Trophoblast cell (in vitro differentiated cells and primary cell): ENCODE results near the gene NEUROD1.

Experiments
- DNase-seq, 2 donors: peaks; one replicate each; pipeline ENCODE4 v3.0.0-alpha.2; 2016
- H2AFZ ChIP-seq: 2 replicates; pipeline ENCODE4 v1.6.1; 2013; ENCODE audit warnings: low read length, moderate library complexity, mild to moderate bottlenecking; ENCODE audit not compliant: insufficient read depth, poor library complexity
- H2AK5ac ChIP-seq: 2 replicates; pipeline ENCODE4 v1.6.1; 2013; ENCODE audit warnings: mild to moderate bottlenecking, low read length
- H2BK120ac ChIP-seq: 2 replicates; pipeline ENCODE4 v1.6.1; 2013; ENCODE audit warnings: low read length, mild to moderate bottlenecking, moderate library complexity; ENCODE audit not compliant: insufficient read depth, poor library complexity
- H2BK12ac ChIP-seq: 2 replicates; pipeline ENCODE4 v1.6.1; 2013; ENCODE audit warnings: mild to moderate bottlenecking, low read length, moderate library complexity
- H2BK5ac ChIP-seq: 2 replicates; pipeline ENCODE4 v1.6.1; 2013; ENCODE audit warnings: low read length, low read depth, moderate library complexity, mild to moderate bottlenecking; ENCODE audit not compliant: poor library complexity
- H3K14ac ChIP-seq: 2 replicates; pipeline ENCODE4 v1.6.1; 2013; ENCODE audit warnings: mild to moderate bottlenecking, low read length
- H3K18ac ChIP-seq: 2 replicates; pipeline ENCODE4 v1.6.1; 2013; ENCODE audit warnings: mild to moderate bottlenecking, low read length
- H3K23ac ChIP-seq: 2 replicates; pipeline ENCODE4 v1.6.1; 2013; ENCODE audit warnings: low read length
- H3K27ac ChIP-seq: 2 replicates; pipeline ENCODE4 v1.5.1; 2013; ENCODE audit warnings: low read depth, mild to moderate bottlenecking, inconsistent platforms, low read length, moderate library complexity
- H3K27me3 ChIP-seq: 2 replicates; pipeline ENCODE4 v1.6.1; 2013; ENCODE audit warnings: inconsistent platforms, mild to moderate bottlenecking, low read length, moderate library complexity; ENCODE audit not compliant: insufficient read depth
- H3K36me3 ChIP-seq, 2 experiments: 1 replicate in 1 of 2; 2 replicates in 1 of 2; pipeline ENCODE4 v1.6.1; 2013; ENCODE audit warnings: low read length in 2 of 2, mild to moderate bottlenecking in 2 of 2, moderate library complexity in 1 of 2; ENCODE audit not compliant: insufficient read depth in 2 of 2, control insufficient read depth in 1 of 2
- H3K4ac ChIP-seq: 2 replicates; pipeline ENCODE4 v1.6.1; 2013; ENCODE audit warnings: low read depth, mild to moderate bottlenecking, low read length, moderate library complexity
- H3K4me1 ChIP-seq, 2 experiments: 1 replicate in 1 of 2; 2 replicates in 1 of 2; pipeline ENCODE4 v1.6.1; 2013; ENCODE audit warnings: low read length in 2 of 2, mild to moderate bottlenecking in 2 of 2, moderate library complexity in 1 of 2; ENCODE audit not compliant: insufficient read depth in 2 of 2, control insufficient read depth in 1 of 2
- H3K4me2 ChIP-seq: 2 replicates; pipeline ENCODE4 v1.6.1; 2013; ENCODE audit warnings: inconsistent platforms, mild to moderate bottlenecking, low read length, moderate library complexity
- H3K4me3 ChIP-seq: 2 replicates; pipeline ENCODE4 v1.5.1; 2013; ENCODE audit warnings: mild to moderate bottlenecking, low read depth, low read length, inconsistent platforms
- H3K79me1 ChIP-seq: one replicate; pipeline ENCODE4 v1.6.1; 2013; ENCODE audit warnings: low read length
- H3K79me2 ChIP-seq: 2 replicates; pipeline ENCODE4 v1.6.1; 2013; ENCODE audit warnings: low read length, mild to moderate bottlenecking; ENCODE audit not compliant: control insufficient read depth, insufficient read depth, poor library complexity
- H3K9ac ChIP-seq: 2 replicates; pipeline ENCODE4 v1.6.1; 2013; ENCODE audit warnings: mild to moderate bottlenecking, low read length
- H3K9me3 ChIP-seq: 2 replicates; pipeline ENCODE4 v1.6.1; 2013; ENCODE audit warnings: low read depth, mild to moderate bottlenecking, control low read depth, inconsistent platforms, low read length; ENCODE audit not compliant: insufficient read depth
- H4K12ac ChIP-seq: 2 replicates; pipeline ENCODE4 v1.6.1; 2013; ENCODE audit warnings: low read depth, mild to moderate bottlenecking, low read length, moderate library complexity
- H4K8ac ChIP-seq: 2 replicates; pipeline ENCODE4 v1.6.1; 2013; ENCODE audit warnings: low read depth, mild to moderate bottlenecking, low read length, moderate library complexity
- H4K91ac ChIP-seq: one replicate; pipeline ENCODE4 v1.6.1; 2013; ENCODE audit warnings: low read depth, mild to moderate bottlenecking, low read length, moderate library complexity
- WGBS: extraction: QIAGEN DNeasy Blood & Tissue Kit; methylation state at CpG from one replicate; pipeline ENCODE4 v1.1.7; 2013; ENCODE audit warnings: missing lambda C conversion rate; ENCODE audit not compliant: insufficient read length, insufficient coverage; ENCODE audit errors: extremely low coverage; 5-methylcytosine and 5-hydroxymethylcytosine counted together

NEUROD1 gene

DNA sequence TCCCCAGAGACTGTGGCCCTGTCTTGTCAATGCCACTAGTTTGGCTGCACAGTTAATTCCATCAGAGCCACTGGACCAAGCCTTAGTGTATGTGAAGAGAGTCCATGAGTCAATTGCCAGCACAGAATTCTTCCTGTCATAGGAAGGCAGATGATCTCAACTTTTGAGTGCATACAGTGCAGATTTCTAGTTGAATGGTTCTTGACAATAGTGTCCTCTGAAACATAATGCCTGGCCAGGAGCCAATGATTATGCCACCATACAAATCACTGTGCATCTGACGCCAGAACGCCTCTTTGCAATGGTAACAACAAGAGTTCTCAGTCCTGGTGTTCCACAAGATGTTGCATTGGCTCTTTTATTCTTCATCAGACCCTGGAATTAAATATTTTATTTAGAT lies 7.1 kb downstream of the NEUROD1 start:
- no peak overlapping the region for H3K23ac ChIP-seq
- no peaks in the 10 kb centered on the region for H3K79me2 ChIP-seq
- no peak overlapping the region for H3K18ac ChIP-seq
- peaks cover 5% of the 10 kb centered on the region for H3K27me3 ChIP-seq
- no peak overlapping the region for H3K9ac ChIP-seq
- H3K4me2 ChIP-seq: no peak overlapping the region
- no peaks in the 10 kb centered on the region for H3K36me3 ChIP-seq
- H3K27ac ChIP-seq: no peak overlapping the region
- H2BK120ac ChIP-seq: no peak overlapping the region
- no peaks in the 10 kb centered on the region for H3K4me1 ChIP-seq
- H2AFZ ChIP-seq: no peak overlapping the region
- no peak overlapping the region for H4K91ac ChIP-seq
- no peaks in the 10 kb centered on the region for H3K79me1 ChIP-seq
- no CpG with 5 or more reads among the region's 2 CpGs for WGBS
- peaks cover 1% of the 10 kb centered on the region for H3K9me3 ChIP-seq
- no peak overlapping the region for H3K14ac ChIP-seq
- no peak overlapping the region for H2AK5ac ChIP-seq
- H3K4me3 ChIP-seq: no peak overlapping the region
- DNase-seq: no peak
- H4K12ac ChIP-seq: no peak overlapping the region
- H4K8ac ChIP-seq: no peak overlapping the region
- H2BK5ac ChIP-seq: no peak overlapping the region
- no peak overlapping the region for H3K4ac ChIP-seq
- no peak overlapping the region for H2BK12ac ChIP-seq

DNA sequence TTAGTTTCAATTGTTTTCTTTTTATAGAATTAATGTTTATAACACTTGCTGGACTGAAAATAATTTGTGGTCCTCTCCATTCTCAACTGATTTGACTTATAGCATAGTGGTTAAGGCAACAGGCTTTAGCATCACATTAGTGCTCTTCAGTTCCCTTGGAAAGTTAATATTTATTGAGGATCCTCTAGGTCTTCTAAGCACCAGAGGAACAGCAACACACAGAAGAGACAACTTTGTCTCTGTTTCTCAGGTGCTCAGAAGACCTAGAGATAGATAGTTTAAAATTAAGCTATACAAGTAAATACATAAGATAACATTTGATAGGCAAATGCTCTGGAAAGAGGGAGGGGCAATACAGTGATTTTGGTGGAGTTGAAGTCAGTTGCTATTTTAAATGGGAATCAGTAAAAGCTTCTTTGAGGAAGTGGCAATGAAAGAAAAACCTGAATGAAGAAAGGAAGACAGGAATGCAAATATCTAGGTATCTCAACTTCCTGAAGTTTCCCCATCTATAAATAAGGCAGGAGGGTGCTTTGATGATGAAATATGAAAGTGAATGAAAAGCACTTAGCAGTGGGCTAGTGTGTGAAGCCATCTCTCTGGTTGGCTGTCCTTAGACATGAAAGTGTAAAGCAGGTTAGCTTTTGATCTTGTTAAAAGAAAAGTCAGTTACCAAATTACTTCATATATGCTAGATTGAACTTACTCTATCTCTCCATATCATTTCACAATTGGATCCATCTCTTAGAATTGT lies 7.9 kb downstream of the NEUROD1 start:
- no peaks in the 10 kb centered on the region for H3K9me3 ChIP-seq
- no peak overlapping the region for H3K4me3 ChIP-seq
- H2AFZ ChIP-seq: no peak overlapping the region
- no peak overlapping the region for H4K91ac ChIP-seq
- H3K27ac ChIP-seq: no peak overlapping the region
- H3K14ac ChIP-seq: no peak overlapping the region
- no peak overlapping the region for H2AK5ac ChIP-seq
- H4K12ac ChIP-seq: no peak overlapping the region
- H3K18ac ChIP-seq: no peak overlapping the region
- H3K4ac ChIP-seq: no peak overlapping the region
- no peaks in the 10 kb centered on the region for H3K36me3 ChIP-seq
- no peaks in the 10 kb centered on the region for H3K79me1 ChIP-seq
- H3K4me2 ChIP-seq: no peak overlapping the region
- H3K79me2 ChIP-seq: no peaks in the 10 kb centered on the region
- H2BK12ac ChIP-seq: no peak overlapping the region
- H3K4me1 ChIP-seq: no peaks in the 10 kb centered on the region
- H3K27me3 ChIP-seq: no peaks in the 10 kb centered on the region
- no peak overlapping the region for H4K8ac ChIP-seq
- no peak overlapping the region for H2BK120ac ChIP-seq
- no peak overlapping the region for H3K23ac ChIP-seq
- DNase-seq: no peak
- no peak overlapping the region for H2BK5ac ChIP-seq
- H3K9ac ChIP-seq: no peak overlapping the region

DNA sequence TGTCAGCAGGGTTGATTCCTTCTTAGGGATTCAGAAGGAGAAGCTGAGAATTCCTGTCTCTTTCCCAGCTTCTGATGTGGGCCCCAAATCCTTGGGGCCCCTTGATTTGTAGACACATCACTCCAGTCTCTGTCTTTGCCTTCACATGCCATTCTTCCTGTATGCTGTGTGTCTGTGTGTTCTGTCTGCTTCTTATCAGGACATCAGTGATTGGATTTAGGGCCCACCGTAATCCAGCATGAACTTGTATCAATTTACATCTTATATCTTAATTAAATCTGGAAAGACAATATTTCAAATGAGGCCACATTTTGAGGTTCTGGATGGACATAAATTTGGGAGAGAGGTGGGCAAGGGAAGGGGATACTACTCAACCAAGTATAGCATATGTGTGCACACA lies 9.7 kb downstream of the NEUROD1 start:
- H2AFZ ChIP-seq: no peak overlapping the region
- no peak overlapping the region for H3K27ac ChIP-seq
- no peak overlapping the region for H4K91ac ChIP-seq
- no peak overlapping the region for H3K4ac ChIP-seq
- H2AK5ac ChIP-seq: no peak overlapping the region
- H3K4me3 ChIP-seq: no peak overlapping the region
- H2BK5ac ChIP-seq: no peak overlapping the region
- H4K12ac ChIP-seq: no peak overlapping the region
- H3K79me2 ChIP-seq: no peaks in the 10 kb centered on the region
- no peaks in the 10 kb centered on the region for H3K79me1 ChIP-seq
- no peak overlapping the region for H3K18ac ChIP-seq
- H3K9me3 ChIP-seq: no peaks in the 10 kb centered on the region
- no peak overlapping the region for H2BK120ac ChIP-seq
- WGBS: no CpG with 5 or more reads among the region's 1 CpG
- no peak overlapping the region for H3K9ac ChIP-seq
- H3K36me3 ChIP-seq: no peaks in the 10 kb centered on the region
- no peak overlapping the region for H2BK12ac ChIP-seq
- H3K4me1 ChIP-seq: no peaks in the 10 kb centered on the region
- H4K8ac ChIP-seq: no peak overlapping the region
- no peak overlapping the region for H3K14ac ChIP-seq
- H3K23ac ChIP-seq: no peak overlapping the region
- no peak overlapping the region for H3K4me2 ChIP-seq
- no peaks in the 10 kb centered on the region for H3K27me3 ChIP-seq
- DNase-seq: no peak

GRCh38 chr2:181667234-181667633 lies 13.1 kb downstream of the NEUROD1 start:
- H2BK12ac ChIP-seq: no peak overlapping the region
- no peak overlapping the region for H2BK5ac ChIP-seq
- no peak overlapping the region for H3K27ac ChIP-seq
- no peak overlapping the region for H3K18ac ChIP-seq
- H3K4me2 ChIP-seq: no peak overlapping the region
- no peak for DNase-seq
- H3K79me1 ChIP-seq: no peaks in the 10 kb centered on the region
- H4K8ac ChIP-seq: no peak overlapping the region
- H3K27me3 ChIP-seq: no peaks in the 10 kb centered on the region
- no peaks in the 10 kb centered on the region for H3K4me1 ChIP-seq
- H3K36me3 ChIP-seq: no peaks in the 10 kb centered on the region
- no peak overlapping the region for H3K14ac ChIP-seq
- no peak overlapping the region for H2AK5ac ChIP-seq
- no peaks in the 10 kb centered on the region for H3K79me2 ChIP-seq
- H3K4ac ChIP-seq: no peak overlapping the region
- H3K23ac ChIP-seq: no peak overlapping the region
- H2BK120ac ChIP-seq: no peak overlapping the region
- H3K9me3 ChIP-seq: no peaks in the 10 kb centered on the region
- H4K12ac ChIP-seq: no peak overlapping the region
- no peak overlapping the region for H3K9ac ChIP-seq
- no peak overlapping the region for H4K91ac ChIP-seq
- H3K4me3 ChIP-seq: no peak overlapping the region
- H2AFZ ChIP-seq: no peak overlapping the region
- WGBS: no CpG with 5 or more reads among the region's 1 CpG
